ENCODE results near the gene MMD.
"Not testable (repeated sequence)": the region's sequence is repeated elsewhere in the genome, so short reads cannot be mapped to it uniquely, and the experiment has no call there.

MMD gene

DNA sequence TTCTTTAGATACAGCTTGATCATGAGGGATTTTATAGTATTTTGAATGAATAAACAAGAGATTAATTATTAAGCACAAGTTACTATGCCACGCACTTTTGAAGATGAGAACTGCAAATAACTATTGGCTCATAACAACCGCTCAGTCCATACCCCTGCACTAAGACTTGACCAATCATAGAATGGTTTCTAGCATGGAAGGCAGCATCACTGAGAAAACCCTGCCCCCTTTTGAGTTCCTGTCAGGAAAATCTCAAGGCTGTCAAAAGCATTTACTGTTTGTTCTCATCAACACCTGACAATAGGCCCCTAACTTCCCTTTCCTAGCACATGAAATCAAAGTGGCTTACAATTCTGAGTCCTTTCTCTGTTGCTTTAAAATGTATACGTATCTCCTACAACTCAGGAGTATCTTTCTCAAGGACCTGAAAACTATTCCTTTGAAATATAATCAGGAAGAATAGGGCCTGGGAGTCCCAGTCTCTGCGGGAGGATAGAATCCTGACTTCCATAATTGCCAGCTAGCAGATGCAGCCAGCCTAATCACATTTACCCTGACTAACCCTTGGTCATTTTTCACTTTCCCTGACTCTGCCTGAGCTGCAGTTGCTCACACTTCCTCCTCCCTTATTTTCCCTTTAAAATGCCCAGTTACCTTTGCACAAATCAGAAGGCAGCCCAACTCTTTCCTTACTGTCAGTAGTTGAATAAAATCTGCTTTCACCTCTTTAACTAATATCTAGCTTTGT, 9.1 kb upstream of the MMD start:
- TF ChIP-seq, protein P1, sequence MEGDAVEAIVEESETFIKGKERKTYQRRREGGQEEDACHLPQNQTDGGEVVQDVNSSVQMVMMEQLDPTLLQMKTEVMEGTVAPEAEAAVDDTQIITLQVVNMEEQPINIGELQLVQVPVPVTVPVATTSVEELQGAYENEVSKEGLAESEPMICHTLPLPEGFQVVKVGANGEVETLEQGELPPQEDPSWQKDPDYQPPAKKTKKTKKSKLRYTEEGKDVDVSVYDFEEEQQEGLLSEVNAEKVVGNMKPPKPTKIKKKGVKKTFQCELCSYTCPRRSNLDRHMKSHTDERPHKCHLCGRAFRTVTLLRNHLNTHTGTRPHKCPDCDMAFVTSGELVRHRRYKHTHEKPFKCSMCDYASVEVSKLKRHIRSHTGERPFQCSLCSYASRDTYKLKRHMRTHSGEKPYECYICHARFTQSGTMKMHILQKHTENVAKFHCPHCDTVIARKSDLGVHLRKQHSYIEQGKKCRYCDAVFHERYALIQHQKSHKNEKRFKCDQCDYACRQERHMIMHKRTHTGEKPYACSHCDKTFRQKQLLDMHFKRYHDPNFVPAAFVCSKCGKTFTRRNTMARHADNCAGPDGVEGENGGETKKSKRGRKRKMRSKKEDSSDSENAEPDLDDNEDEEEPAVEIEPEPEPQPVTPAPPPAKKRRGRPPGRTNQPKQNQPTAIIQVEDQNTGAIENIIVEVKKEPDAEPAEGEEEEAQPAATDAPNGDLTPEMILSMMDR (IDR thresholded peaks at IDR 0.05; ENCODE audit: low read depth, low read length), result no peak
- no peak overlapping the region for H3K4me3 ChIP-seq (replicated peaks in 1 of 2; ENCODE audit: low read depth in 2 of 2, low read length in 2 of 2)
- no peak for DNase-seq (ENCODE audit: low read depth in 2 of 2)

DNA sequence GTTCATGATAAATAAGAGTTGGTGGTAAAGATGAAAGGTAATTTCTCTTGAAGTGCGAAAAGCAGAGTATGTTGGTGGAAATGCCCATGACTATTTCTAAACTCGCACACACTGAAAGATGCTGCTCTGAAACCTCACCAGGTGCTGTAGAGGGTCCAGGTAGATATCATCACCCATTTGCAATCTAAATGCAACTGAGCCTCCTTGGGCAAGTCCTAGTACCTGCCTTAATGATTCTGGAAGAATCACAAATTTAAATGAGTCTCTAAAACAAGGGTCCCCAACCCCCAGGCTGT, 5.9 kb upstream of the MMD start:
- no peak for DNase-seq (ENCODE audit: low read depth in 2 of 2)
- TF ChIP-seq, protein P1 (IDR thresholded peaks at IDR 0.05; ENCODE audit: low read depth, low read length), result no peak
- H3K4me3 ChIP-seq (replicated peaks in 1 of 2; ENCODE audit: low read depth in 2 of 2, low read length in 2 of 2), result no peak overlapping the region

DNA sequence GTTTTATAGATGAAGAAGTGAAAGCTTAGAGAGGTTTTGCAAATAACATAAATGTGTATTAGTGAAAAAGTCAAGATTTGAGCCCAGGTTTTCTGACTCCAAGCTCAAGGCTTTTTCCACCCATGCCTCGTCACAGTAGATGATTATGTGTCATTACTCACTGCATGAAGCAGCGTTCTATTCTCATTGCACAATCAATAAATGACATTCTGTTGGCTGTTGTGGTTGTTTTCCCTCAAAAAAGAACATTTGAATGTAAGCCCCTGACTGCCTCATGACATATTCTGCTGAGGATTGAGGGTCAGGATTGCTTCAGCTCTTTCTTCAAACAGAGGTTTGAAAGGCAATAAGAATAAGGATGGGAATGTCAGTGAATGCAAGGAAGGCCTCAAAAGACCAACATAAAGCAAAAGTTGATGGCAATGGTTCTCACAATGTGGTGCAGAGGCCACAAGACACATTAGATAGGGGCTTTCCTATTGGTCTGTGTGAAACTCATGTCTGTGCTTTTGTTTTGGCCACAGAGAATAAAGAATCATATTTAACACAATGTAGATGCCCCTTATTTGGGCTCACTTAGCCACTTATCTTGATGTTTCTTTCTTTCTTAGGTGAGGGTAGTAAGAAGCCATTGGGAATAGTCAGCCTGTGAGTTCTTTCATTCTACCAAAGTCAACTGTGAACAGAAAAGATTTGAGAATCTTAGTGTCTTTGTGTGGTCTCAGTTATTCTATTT, 5.4 kb upstream of the MMD start:
- no peak overlapping the region for H3K4me3 ChIP-seq (replicated peaks in 1 of 2; ENCODE audit: low read depth in 2 of 2, low read length in 2 of 2)
- TF ChIP-seq, protein P1 (IDR thresholded peaks at IDR 0.05; ENCODE audit: low read depth, low read length), result no peak
- DNase-seq (ENCODE audit: low read depth in 2 of 2), result peak; percentile 79 to 87

DNA sequence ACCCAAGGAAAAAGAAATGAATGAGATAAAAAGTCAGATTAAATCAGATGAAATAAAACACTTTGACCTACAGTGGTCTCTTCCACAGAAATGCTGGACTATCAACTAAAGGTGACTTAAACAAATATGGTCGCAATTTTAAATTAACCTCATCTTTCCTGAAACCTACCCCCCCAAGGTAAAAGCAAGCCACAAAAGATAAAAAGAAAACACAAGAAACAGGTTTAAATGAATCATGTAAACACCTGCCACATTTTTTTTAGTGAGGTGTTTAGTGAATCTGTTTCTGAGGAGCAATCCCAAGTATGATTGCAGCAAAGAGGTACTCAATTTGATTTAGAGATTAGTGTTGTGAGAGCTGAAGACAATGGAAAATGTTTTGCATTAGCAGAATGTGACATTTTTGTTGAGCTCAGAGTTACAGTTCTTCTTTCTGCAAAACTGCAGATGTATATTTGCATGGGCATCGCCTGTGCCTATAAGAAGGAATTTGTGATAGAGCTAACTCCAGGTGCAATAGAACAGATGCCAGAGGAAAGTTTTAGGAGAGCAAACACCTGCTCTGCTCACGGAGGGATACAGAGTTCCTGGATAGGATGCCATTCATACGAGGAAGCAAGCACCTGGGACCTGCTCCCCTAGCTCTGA, 3.4 kb upstream of the MMD start:
- TF ChIP-seq, protein P1 (IDR thresholded peaks at IDR 0.05; ENCODE audit: low read depth, low read length), result no peak
- H3K4me3 ChIP-seq (replicated peaks in 1 of 2; ENCODE audit: low read depth in 2 of 2, low read length in 2 of 2), result no peak overlapping the region
- DNase-seq (ENCODE audit: low read depth in 2 of 2), result no peak

DNA sequence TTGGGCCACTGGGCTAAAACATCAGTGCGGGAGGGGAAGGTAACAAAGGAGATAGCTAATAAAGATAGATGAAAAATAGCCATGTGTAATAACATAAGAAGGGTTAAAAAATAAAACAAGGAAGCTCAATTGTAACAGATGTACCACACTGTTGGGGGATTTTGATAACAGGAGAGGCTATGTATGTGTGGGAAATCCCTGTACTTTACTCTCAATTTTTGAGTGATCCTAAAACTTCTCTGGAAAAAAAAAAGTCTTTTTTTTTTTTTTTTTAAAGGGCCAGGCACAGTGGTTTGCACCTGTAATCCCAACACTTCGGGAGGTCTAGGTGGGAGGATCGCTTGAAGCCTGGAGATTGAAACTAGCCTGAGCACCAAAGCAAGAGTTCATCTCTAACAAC, 1.9 kb upstream of the MMD start:
- no peak for DNase-seq (ENCODE audit: low read depth in 2 of 2)
- TF ChIP-seq, protein P1 (IDR thresholded peaks at IDR 0.05; ENCODE audit: low read depth, low read length), result no peak
- H3K4me3 ChIP-seq (replicated peaks in 1 of 2; ENCODE audit: low read depth in 2 of 2, low read length in 2 of 2), result no peak overlapping the region

DNA sequence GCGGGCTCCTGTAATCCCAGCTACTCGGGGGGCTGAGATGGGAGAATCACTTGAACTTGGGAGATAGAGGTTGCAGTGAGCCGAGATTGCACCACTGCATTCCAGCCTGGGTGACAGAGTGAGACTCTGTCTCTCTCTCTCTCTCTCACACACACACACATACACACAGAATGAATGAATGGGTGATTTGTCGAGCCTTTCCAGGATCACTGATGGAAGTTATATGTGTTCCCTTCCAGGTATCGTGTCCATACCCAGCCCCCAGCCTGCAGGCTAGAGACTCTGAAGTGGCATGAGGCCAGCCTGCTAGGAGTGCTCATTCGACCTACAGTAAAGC, 1.2 kb upstream of the MMD start:
- not testable (repeated sequence) for DNase-seq (ENCODE audit: low read depth in 2 of 2); H3K4me3 ChIP-seq (replicated peaks in 1 of 2; ENCODE audit: low read depth in 2 of 2, low read length in 2 of 2)

DNA sequence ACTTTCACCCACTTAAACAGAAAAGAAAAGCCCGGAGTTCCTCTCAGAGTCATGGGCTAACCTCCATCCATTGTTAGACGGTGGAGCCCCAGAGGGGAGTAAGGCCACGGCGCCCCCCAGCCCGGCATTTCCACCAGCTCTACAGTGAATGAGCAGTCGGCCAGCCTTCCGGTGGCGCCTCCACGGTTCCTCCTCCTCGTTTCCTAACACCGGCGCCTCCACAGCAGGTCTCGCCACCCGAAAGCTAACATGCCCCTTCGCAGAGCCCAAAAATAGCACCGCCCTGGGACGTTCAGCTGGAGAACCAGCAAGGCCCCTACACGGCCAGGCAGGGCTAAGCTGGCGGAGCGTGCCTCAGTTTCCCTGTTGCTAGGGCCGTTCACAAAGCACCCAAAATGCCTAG, 858 bp downstream of the MMD start:
- peak overlapping the region; percentile 70 to 98 for H3K4me3 ChIP-seq (replicated peaks in 1 of 2; ENCODE audit: low read depth in 2 of 2, low read length in 2 of 2)
- DNase-seq (ENCODE audit: low read depth in 2 of 2), result peak in 1 of 2 donors; percentile 35
- TF ChIP-seq, protein P1 (IDR thresholded peaks at IDR 0.05; ENCODE audit: low read depth, low read length), result no peak
